Stimulated activated CD4-positive, alpha-beta T cell treated with anti-CD3 and anti-CD28 coated beads, Interleukin-15, amount 100 ng/mL, for 1 hour (primary cell): Measurements from ENCODE around the gene RPS6KC1.
"Not testable (repeated sequence)": the region's sequence is repeated elsewhere in the genome, so short reads cannot be mapped to it uniquely, and the experiment has no call there.

ENCODE experiments used
- DNase-seq, 2 donors: peaks; one replicate each; pipeline ENCODE4 v3.0.0-alpha.2; 2020; ENCODE audit warnings: low read depth in 1 of 2, low spot score in 1 of 2

The RPS6KC1 gene

GRCh38 chr1:213138391-213138790, 87.3 kb downstream of the RPS6KC1 start:
- no peak for DNase-seq

GRCh38 chr1:213138892-213139291, 87.9 kb downstream of the RPS6KC1 start:
- no peak for DNase-seq

- DNase-seq: no peak
These were observed 97.9 kb downstream of the RPS6KC1 start for GRCh38 chr1:213148905-213149304.

- DNase-seq: not testable (repeated sequence)
These were observed 99.0 kb downstream of the RPS6KC1 start for GRCh38 chr1:213150090-213150489.

GRCh38 chr1:213154056-213154685, 103.1 kb downstream of the RPS6KC1 start:
- no peak for DNase-seq

DNA sequence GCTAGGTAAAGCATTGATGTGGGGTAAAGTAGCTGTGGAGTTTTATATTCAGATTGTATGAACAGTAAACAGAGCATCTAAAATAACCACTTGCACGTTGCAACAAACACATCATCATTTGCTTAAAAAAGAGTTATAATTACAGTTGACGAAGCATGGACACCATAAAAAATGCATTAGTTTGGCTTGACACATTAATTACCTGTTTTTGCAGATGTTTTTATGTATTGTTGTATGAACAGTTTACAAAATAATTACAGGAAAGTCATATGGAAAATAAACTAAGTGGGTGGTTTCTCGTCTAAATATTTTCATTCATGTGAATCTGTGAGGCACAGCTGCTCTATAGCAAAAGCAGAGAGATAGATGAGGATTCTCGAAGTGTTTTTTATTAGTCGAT, 108.3 kb downstream of the RPS6KC1 start:
- DNase-seq: no peak

- not testable (repeated sequence) for DNase-seq
These were observed 109.4 kb downstream of the RPS6KC1 start for GRCh38 chr1:213160442-213160841.

- no peak for DNase-seq
These were observed 111.3 kb downstream of the RPS6KC1 start for GRCh38 chr1:213162338-213162737.

- DNase-seq: no peak
These were observed 111.8 kb downstream of the RPS6KC1 start for GRCh38 chr1:213162862-213163261.

DNA sequence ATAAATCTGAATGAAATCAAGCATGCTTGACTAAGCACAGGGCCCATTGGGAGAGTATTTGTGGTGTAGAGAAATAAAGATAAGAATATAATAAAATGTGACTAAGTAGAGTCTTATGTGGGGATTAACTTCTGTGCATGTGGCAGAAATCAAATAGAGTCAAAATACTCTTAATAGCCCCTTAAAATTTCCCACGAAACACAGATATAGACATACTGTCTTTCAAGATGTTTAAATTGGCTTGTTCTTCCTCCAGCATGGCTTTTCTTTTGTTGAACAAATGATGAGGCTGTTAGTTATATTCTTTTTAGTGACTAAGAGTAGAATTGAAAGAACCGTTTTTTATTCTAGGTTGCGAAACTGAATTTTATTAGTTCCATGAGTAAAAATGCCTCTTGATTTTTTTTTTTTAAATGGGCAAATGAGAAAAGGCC, 112.3 kb downstream of the RPS6KC1 start:
- DNase-seq: no peak

- no peak for DNase-seq
These were observed 113.5 kb downstream of the RPS6KC1 start for GRCh38 chr1:213164561-213164960.

- DNase-seq: no peak
These were observed 115.8 kb downstream of the RPS6KC1 start for GRCh38 chr1:213166852-213167251.

DNA sequence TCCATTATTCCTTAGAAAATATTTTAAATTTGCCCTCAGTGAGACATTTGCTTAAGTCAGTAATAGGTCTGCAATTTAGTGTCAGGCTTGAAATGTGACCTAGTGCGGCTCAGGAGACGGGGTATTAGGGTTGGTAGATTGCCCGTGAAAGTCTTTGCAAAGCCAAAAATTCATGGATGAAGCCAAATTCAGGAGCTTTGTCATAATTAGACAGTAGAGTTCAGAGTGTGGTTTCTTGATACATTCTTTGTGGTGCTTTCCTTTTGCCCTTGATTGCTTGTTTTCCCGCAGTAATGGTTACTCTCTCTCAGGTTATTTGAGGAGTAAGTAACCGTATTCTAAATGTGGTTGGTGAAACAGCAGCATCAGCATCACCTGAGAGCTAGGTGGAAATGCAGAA, 120.7 kb downstream of the RPS6KC1 start:
- DNase-seq: no peak

- DNase-seq: no peak
These were observed 125.3 kb downstream of the RPS6KC1 start for GRCh38 chr1:213176341-213176740.

- no peak for DNase-seq
These were observed 128.7 kb downstream of the RPS6KC1 start for GRCh38 chr1:213179784-213180183.

- no peak for DNase-seq
These were observed 129.8 kb downstream of the RPS6KC1 start for GRCh38 chr1:213180833-213181232.

DNA sequence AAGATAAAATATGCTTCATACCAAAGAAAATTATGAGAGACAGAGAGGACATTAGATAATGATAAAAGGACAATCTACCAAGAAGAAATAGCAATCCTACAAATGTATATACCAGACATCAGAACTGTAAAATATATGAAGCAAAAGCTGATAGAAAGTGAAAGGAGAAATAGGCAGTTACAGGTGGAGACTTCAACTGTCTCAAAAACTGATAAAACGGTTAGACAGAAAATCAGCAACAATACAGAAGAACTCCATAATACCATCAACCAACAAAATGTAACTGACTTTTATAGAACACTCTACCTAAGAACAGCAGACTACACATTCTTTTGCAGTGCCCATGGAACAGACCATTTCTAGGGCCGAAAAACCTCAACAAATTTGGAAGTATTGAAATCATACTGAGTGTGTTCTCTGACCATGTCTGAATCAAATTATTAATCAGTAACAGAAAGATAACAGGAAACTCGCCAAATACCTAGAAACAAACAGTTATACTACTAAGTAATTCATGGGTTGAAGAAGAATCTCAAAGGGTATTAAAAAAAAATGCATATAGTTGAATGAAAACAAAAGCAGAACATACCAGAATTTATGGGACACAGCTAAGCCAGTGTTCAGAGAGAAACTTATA, 132.1 kb downstream of the RPS6KC1 start:
- no peak for DNase-seq

DNA sequence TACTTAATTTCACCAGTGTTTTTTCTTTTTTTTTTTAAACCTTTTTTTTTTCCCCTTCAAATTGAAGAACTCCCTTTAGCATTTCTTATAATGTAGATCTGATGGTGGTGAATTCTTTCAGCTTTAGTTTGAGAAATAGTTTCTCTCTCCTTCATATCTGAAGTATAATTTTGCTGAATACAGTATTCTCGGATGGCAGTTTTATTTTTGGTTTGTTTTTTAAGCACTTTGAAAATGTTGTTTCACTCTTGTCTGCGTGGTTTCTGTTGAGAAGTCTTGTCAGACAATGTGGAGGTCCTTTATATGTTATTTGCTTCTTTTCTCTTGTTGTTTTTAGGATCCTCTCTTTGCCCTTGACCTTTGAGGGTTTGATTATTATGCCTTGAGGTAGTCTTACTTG, 135.1 kb downstream of the RPS6KC1 start:
- DNase-seq: no peak

DNA sequence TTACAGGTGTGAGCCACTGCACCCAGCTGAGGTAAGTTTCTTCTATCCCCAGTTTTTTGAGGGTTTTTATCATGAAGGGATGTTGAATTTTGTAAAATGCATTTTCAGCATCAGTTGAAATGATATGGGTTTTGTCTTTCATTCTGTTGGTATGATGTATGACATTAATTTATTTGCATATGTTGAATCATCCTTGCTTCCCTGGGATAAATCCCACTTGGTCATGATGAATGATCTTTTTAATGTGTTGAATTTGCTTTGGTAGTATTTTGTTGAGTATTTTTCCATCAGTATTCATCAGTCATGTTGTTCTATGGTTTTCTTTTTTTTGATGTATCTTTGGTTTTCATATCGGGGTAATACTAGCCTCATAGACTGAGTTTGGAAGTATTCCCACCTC, 141.0 kb downstream of the RPS6KC1 start:
- DNase-seq: no peak

DNA sequence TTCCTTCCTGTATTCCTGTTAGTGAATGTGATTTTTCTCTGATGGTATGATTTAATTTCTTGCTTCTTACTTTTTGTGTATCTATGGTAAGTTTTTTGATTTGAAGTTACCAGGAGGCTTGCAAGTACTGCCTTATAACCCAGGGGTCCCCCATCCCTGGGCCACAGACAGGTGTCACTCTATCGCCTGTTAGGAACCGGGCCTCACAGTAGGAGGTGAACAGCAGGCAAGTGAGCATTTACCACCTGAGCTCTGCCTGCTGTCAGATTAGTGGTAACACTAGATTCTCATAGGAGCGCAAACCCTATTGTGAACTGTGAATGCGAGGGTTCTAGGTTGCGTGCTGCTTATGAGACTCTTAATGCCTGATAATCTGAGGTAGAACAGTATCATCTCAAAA, 143.3 kb downstream of the RPS6KC1 start:
- no peak for DNase-seq

DNA sequence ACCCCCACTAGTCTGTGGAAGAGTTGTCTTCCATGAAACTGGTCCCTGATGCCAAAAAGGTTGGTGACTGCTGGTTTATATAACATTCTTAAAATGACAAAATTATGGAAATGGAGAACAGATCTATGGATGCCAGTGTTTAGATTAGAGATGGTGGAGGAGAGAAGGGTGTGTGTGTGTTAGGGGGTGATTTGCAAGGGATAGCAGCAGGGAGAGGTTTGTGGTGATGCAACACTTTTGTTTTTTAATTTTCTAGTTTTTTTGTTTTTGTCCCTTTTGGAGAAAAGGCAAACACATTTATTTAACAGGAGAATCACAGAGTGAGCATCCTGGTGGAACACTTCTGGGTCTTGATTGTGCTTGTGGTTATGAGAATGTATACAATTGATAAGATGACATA, 143.8 kb downstream of the RPS6KC1 start:
- DNase-seq: no peak

GRCh38 chr1:213196328-213197054, 145.4 kb downstream of the RPS6KC1 start:
- DNase-seq: not testable (repeated sequence)
